ENCODE results near the gene SPIRE1. TPM values are rescaled to one million over a fixed set of nuclear protein-coding genes. Genes with fewer than 3 reads are reported as not detected.
A peak's percentile ranks its signal among the peaks of the same experiment; 100 is the strongest.

The SPIRE1 gene
- total RNA-seq, 4 donors from 2014 or later: 25.3 to 39.5 (median 30.6) TPM

DNA sequence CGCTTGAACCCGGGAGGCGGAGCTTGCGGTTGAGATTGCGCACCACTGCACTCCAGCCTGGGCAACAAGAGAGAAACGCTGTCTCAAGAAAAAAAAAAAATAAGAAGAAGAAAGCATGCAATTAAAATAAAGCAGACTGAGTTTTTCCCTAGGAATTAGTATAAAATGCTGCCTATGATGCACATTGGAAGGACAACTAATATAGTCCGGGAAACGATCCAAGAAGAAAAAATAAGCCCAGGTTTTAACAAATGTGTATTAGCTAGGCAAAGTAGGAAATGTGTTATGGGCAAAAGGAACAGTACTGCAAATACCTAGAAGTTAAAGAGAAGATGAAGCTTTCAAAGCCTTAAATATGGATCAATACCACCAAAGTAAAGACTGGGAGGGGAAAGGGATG lies 64.0 kb downstream of the SPIRE1 start:
- WGBS, 2 donors: 77 to 87% methylated on average over 8 of the region's 8 CpGs

GRCh38 chr18:12592597-12593127 lies 65.2 kb downstream of the SPIRE1 start:
- no peaks in the 10 kb centered on the region for H3K36me3 ChIP-seq
- H3K4me3 ChIP-seq (replicated peaks in 1 of 3): no peak overlapping the region
- TF ChIP-seq POLR2A (IDR thresholded peaks at IDR 0.05): no peak
- TF ChIP-seq CTCF (IDR thresholded peaks at IDR 0.05): no peak
- WGBS, 2 donors: 86 to 94% methylated on average over 5 of the region's 5 CpGs
- H3K27me3 ChIP-seq: no peaks in the 10 kb centered on the region
- intact Hi-C loops (cut with DNase I): no loop called here
- peaks cover 12 to 22% of the 10 kb centered on the region in 2 donors for H3K4me1 ChIP-seq
- no peak for DNase-seq
- H3K27ac ChIP-seq: no peak overlapping the region
- no peaks in the 10 kb centered on the region for H3K9me3 ChIP-seq

More for the DNA sequence above, 64.0 kb downstream of the SPIRE1 start:
- Histone ChIP-seq H3K4me3 (replicated peaks in 1 of 3) (no peak overlapping the region), H3K36me3 (no peaks in the 10 kb centered on the region), H3K27me3 (no peaks in the 10 kb centered on the region), H3K9me3 (no peaks in the 10 kb centered on the region), H3K4me1 (peaks cover 8 to 10% of the 10 kb centered on the region in 2 donors), H3K27ac (no peak overlapping the region)
- intact Hi-C loops (cut with DNase I): no loop called here
- TF ChIP-seq CTCF (IDR thresholded peaks at IDR 0.05) (no peak), POLR2A (IDR thresholded peaks at IDR 0.05) (no peak)
- no peak for DNase-seq

- no peak for TF ChIP-seq CTCF (IDR thresholded peaks at IDR 0.05)
- peak in 1 of 2 donors; percentile 12 for TF ChIP-seq POLR2A (IDR thresholded peaks at IDR 0.05)
- intact Hi-C loops (cut with DNase I): no loop called here
- no peak overlapping the region for H3K4me3 ChIP-seq (replicated peaks in 1 of 3)
- peaks cover 22 to 29% of the 10 kb centered on the region in 2 donors for H3K4me1 ChIP-seq
- H3K9me3 ChIP-seq: no peaks in the 10 kb centered on the region
- H3K27me3 ChIP-seq: no peaks in the 10 kb centered on the region
- H3K36me3 ChIP-seq: no peaks in the 10 kb centered on the region
- peak in 1 of 2 donors; percentile 5 for DNase-seq
- peak overlapping the region; percentile 79 to 87 (median 86) for H3K27ac ChIP-seq
These were observed 68.5 kb downstream of the SPIRE1 start for GRCh38 chr18:12589448-12589847.

DNA sequence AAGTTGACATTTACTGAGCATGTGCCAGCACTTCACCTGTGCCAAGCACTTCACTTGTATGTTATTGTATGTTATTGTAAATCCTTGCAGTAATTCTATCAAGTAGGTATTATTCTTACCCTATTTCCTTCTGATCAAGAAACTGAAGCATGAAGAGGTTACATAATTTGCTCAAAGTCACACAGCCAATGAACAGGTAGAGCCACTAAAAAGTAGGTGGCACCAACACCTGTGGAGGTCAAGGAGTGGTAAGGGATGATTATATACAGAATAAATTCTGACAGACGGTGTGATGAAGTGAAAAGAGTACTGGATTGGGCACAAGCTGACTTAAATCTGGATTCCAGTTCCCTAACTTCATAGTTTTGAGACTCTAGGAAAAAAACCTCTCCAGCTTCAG lies 71.0 kb downstream of the SPIRE1 start:
- intact Hi-C loops (cut with DNase I): no loop called here
- 53 to 77% methylated on average over 1 of the region's 1 CpG for WGBS, 2 donors
- H3K27ac ChIP-seq: peak overlapping the region in 2 of 3 donors; percentile 43 to 86

More for the DNA sequence above, 71.0 kb downstream of the SPIRE1 start:
- no peaks in the 10 kb centered on the region for H3K9me3 ChIP-seq
- DNase-seq: no peak
- H3K36me3 ChIP-seq: no peaks in the 10 kb centered on the region
- H3K4me3 ChIP-seq (replicated peaks in 1 of 3): no peak overlapping the region
- H3K27me3 ChIP-seq: no peaks in the 10 kb centered on the region
- peaks cover 22 to 29% of the 10 kb centered on the region in 2 donors for H3K4me1 ChIP-seq
- TF ChIP-seq CTCF (IDR thresholded peaks at IDR 0.05): no peak
- TF ChIP-seq POLR2A (IDR thresholded peaks at IDR 0.05): no peak
